OCI-LY1 (cell line): Measurements from ENCODE around the gene TMEM200B.
A peak's percentile ranks its signal among the peaks of the same experiment; 100 is the strongest.

Experiments
- H2AFZ ChIP-seq: fragments of 200-600 bp; sonication (generic), shearing (Covaris generic); 2 replicates; pipeline ENCODE4 v1.6.0; 2014; ENCODE audit warnings: antibody characterized with exemption, mild to moderate bottlenecking, low read length
- H3F3A ChIP-seq: fragments of 200-600 bp; sonication (generic), shearing (Covaris generic); 2 replicates; pipeline ENCODE4 v1.6.0; 2014; ENCODE audit warnings: mild to moderate bottlenecking, antibody characterized with exemption, low read length, moderate library complexity; ENCODE audit not compliant: insufficient read depth
- H3K27ac ChIP-seq: fragments of 200-600 bp; sonication (generic); 2 replicates; pipeline ENCODE4 v1.5.1; 2014; ENCODE audit warnings: low read length, mixed run types, mild to moderate bottlenecking, low read depth; ENCODE audit not compliant: poor library complexity, severe bottlenecking
- H3K27me3 ChIP-seq: fragments of 200-600 bp; sonication (generic); 2 replicates; pipeline ENCODE4 v1.6.0; 2014; ENCODE audit warnings: antibody characterized with exemption, mild to moderate bottlenecking, low read length, moderate library complexity; ENCODE audit not compliant: insufficient read depth
- H3K36me3 ChIP-seq: fragments of 200-600 bp; sonication (generic); 2 replicates; pipeline ENCODE4 v1.6.1; 2014; ENCODE audit warnings: mild to moderate bottlenecking, antibody characterized with exemption, low read length, moderate library complexity, mixed read lengths; ENCODE audit not compliant: insufficient read depth
- H3K4me1 ChIP-seq: fragments of 200-600 bp; sonication (generic); 2 replicates; pipeline ENCODE4 v1.5.1; 2014; ENCODE audit warnings: mild to moderate bottlenecking, low read length, moderate library complexity; ENCODE audit not compliant: insufficient read depth, severe bottlenecking
- H3K4me2 ChIP-seq: fragments of 200-600 bp; sonication (generic), shearing (Covaris generic); 2 replicates; pipeline ENCODE4 v1.6.1; 2014; ENCODE audit warnings: low read length
- H3K4me3 ChIP-seq: fragments of 200-600 bp; sonication (generic); 2 replicates; pipeline ENCODE4 v1.5.1; 2014; ENCODE audit warnings: low read length, low read depth, mild to moderate bottlenecking, mixed read lengths; ENCODE audit not compliant: poor library complexity, severe bottlenecking
- H3K79me2 ChIP-seq: fragments of 200-600 bp; shearing (Covaris generic); 2 replicates; pipeline ENCODE4 v1.6.1; 2016; ENCODE audit warnings: mixed run types, low read length, mixed read lengths; ENCODE audit not compliant: insufficient read depth
- H3K9ac ChIP-seq: fragments of 200-600 bp; sonication (generic), shearing (Covaris generic); 2 replicates; pipeline ENCODE4 v1.6.1; 2014; ENCODE audit warnings: mild to moderate bottlenecking, low read length, mixed read lengths
- H3K9me2 ChIP-seq: fragments of 200-600 bp; sonication (generic), shearing (Covaris generic); 2 replicates; pipeline ENCODE4 v1.6.1; 2014; ENCODE audit warnings: low read depth, mild to moderate bottlenecking, low read length, mixed read lengths
- H3K9me3 ChIP-seq: fragments of 200-600 bp; shearing (Covaris generic); 2 replicates; pipeline ENCODE4 v1.6.1; 2014; ENCODE audit warnings: low read length, mixed read lengths
- H4K20me1 ChIP-seq: fragments of 200-600 bp; sonication (generic), shearing (Covaris generic); 2 replicates; pipeline ENCODE4 v1.6.0; 2016; ENCODE audit warnings: mild to moderate bottlenecking, low read length; ENCODE audit not compliant: insufficient read depth
- CTCF ChIP-seq: fragments of 200-600 bp; sonication (generic), shearing (Covaris generic); IDR thresholded peaks from 2 replicates; pipeline ENCODE4 v1.5.1; 2017; ENCODE audit warnings: mild to moderate bottlenecking, antibody characterized with exemption, low read length, moderate library complexity, mixed read lengths
- EZH2 ChIP-seq: fragments of 200-600 bp; sonication (generic), shearing (Covaris generic); IDR thresholded peaks from 2 replicates; pipeline ENCODE4 v1.8.0; 2017; ENCODE audit warnings: borderline replicate concordance, mixed run types, mild to moderate bottlenecking, antibody characterized with exemption, low read length, moderate library complexity, mixed read lengths

The TMEM200B gene

GRCh38 chr1:29171089-29171488, 47.4 kb upstream of the TMEM200B start:
- peaks cover 88% of the 10 kb centered on the region for H3K79me2 ChIP-seq
- H3K4me3 ChIP-seq, result no peak overlapping the region
- H3K27ac ChIP-seq, result no peak overlapping the region
- no peak for TF ChIP-seq CTCF
- TF ChIP-seq EZH2, result no peak
- H3K36me3 ChIP-seq, result peaks cover 61% of the 10 kb centered on the region
- no peaks in the 10 kb centered on the region for H3K9me2 ChIP-seq
- no peaks in the 10 kb centered on the region for H3K9me3 ChIP-seq
- no peak overlapping the region for H3K9ac ChIP-seq
- no peak overlapping the region for H2AFZ ChIP-seq
- H3K27me3 ChIP-seq, result no peaks in the 10 kb centered on the region
- peaks cover 15% of the 10 kb centered on the region for H3K4me1 ChIP-seq
- 0 out of 2 replicates have a peak overlapping the region, but pooled peaks have one; percentile 6 for H3K4me2 ChIP-seq
- H4K20me1 ChIP-seq, result no peaks in the 10 kb centered on the region
- no peaks in the 10 kb centered on the region for H3F3A ChIP-seq

DNA sequence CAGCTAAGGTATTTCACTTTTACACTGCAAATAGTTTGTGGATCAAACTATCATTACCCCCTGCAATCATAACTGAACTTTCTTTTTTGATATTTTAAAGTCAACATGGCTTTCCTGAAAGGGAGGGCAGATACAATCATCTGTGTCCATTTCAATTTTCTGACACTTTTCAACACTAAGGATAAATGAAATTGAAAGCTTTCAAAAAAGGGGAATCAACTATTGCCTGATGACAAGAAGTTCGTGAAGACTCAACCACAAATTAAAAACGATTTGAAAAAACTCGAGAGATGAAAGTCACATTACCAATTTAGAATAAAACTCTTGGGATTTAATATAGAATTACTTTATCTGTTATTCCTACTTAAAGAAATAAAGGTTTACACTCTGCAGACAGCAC, 46.3 kb upstream of the TMEM200B start:
- Histone ChIP-seq H3K27me3 (no peaks in the 10 kb centered on the region), H3K4me2 (no peak overlapping the region), H3K9me2 (no peaks in the 10 kb centered on the region), H3K36me3 (peaks cover 67% of the 10 kb centered on the region), H3K9ac (no peak overlapping the region), H2AFZ (no peak overlapping the region), H3K4me1 (peaks cover 15% of the 10 kb centered on the region), H3K4me3 (no peak overlapping the region), H3F3A (no peaks in the 10 kb centered on the region), H4K20me1 (no peaks in the 10 kb centered on the region), H3K79me2 (peaks cover 87% of the 10 kb centered on the region), H3K9me3 (no peaks in the 10 kb centered on the region), H3K27ac (no peak overlapping the region)
- TF ChIP-seq CTCF (no peak), EZH2 (no peak)

DNA sequence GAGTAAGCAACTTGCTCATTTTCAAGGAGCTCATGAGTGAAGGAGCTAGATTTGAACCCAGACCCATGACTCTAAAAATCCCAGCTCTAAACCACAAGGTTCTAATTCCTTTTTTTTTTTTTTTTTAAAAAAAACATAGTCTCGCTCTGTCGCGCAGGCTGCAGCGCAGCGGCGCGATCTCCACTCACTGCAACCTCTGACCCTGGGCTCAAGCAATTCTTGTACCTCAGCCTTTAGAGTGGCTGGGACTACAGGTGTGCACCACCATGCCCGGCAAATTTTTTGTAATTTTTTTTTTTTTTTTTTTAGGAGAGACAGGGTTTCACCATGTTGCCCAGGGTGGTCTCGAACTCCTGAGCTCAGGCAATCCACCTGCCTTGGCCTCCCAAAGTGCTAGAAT, 44.2 kb upstream of the TMEM200B start:
- H3K9me2 ChIP-seq, result no peaks in the 10 kb centered on the region
- H3K27ac ChIP-seq, result no peak overlapping the region
- H3K36me3 ChIP-seq, result peaks cover 87% of the 10 kb centered on the region
- no peaks in the 10 kb centered on the region for H3F3A ChIP-seq
- H3K4me2 ChIP-seq, result no peak overlapping the region
- H3K79me2 ChIP-seq, result peaks cover 88% of the 10 kb centered on the region
- no peak overlapping the region for H3K9ac ChIP-seq
- no peak overlapping the region for H3K4me3 ChIP-seq
- no peaks in the 10 kb centered on the region for H3K9me3 ChIP-seq
- no peaks in the 10 kb centered on the region for H3K27me3 ChIP-seq
- H2AFZ ChIP-seq, result no peak overlapping the region
- TF ChIP-seq CTCF, result no peak
- TF ChIP-seq EZH2, result no peak
- H3K4me1 ChIP-seq, result peaks cover 15% of the 10 kb centered on the region
- H4K20me1 ChIP-seq, result peaks cover 2% of the 10 kb centered on the region; the same call in 1 of the 2 replicates
